Gastroesophageal sphincter (tissue), 3 donors: Measurements from ENCODE around the gene OR52J3.

Experiments used
- EP300 ChIP-seq: sonication (generic); formaldehyde crosslinking; IDR thresholded peaks from one replicate; pipeline ENCODE4 v1.6.1; 2017; ENCODE audit warnings: antibody characterized with exemption, mild to moderate bottlenecking
- POLR2A ChIP-seq, 2 donors: fragments of 450-650 bp; IDR thresholded peaks; one replicate each; pipeline ENCODE4 v1.6.1; 2017; ENCODE audit warnings: antibody characterized with exemption in 2 of 2, mild to moderate bottlenecking in 2 of 2, moderate library complexity in 1 of 2
- POLR2AphosphoS5 ChIP-seq: sonication (generic); formaldehyde crosslinking; IDR thresholded peaks from one replicate; pipeline ENCODE4 v1.6.1; 2017; ENCODE audit warnings: antibody characterized with exemption
- TF ChIP-seq, protein P1 (sequence below), 4 experiments: fragments of 200-600 bp in 2 of 4; fragments of 450-650 bp in 2 of 4; sonication (generic) in 1 of 4; IDR thresholded peaks; one replicate each; pipeline ENCODE4 v1.5.1; 2017 to 2019; ENCODE audit warnings: antibody characterized with exemption in 4 of 4, mild to moderate bottlenecking in 2 of 4, moderate library complexity in 2 of 4

DNA sequence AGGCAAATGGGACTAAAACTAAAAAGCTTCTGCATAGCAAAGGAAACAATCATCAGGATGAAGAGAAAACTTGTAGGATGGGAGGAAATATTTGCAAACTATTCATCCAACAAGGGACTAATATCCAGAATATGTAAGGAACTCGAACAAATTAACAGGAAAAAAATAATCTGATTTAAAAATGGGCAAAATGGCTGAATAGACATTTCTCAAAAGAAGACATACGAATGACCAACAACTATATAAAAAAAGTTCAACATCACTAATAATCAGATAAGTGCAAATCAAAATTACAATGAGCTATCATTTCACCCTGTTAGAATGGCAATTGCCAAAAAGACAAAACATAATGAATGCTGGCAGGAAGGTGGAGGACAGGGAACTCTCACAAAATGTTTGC, 35.1 kb downstream of the OR52J3 start:
- TF ChIP-seq, protein P1, sequence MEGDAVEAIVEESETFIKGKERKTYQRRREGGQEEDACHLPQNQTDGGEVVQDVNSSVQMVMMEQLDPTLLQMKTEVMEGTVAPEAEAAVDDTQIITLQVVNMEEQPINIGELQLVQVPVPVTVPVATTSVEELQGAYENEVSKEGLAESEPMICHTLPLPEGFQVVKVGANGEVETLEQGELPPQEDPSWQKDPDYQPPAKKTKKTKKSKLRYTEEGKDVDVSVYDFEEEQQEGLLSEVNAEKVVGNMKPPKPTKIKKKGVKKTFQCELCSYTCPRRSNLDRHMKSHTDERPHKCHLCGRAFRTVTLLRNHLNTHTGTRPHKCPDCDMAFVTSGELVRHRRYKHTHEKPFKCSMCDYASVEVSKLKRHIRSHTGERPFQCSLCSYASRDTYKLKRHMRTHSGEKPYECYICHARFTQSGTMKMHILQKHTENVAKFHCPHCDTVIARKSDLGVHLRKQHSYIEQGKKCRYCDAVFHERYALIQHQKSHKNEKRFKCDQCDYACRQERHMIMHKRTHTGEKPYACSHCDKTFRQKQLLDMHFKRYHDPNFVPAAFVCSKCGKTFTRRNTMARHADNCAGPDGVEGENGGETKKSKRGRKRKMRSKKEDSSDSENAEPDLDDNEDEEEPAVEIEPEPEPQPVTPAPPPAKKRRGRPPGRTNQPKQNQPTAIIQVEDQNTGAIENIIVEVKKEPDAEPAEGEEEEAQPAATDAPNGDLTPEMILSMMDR (IDR thresholded peaks at IDR 0.05) = no peak
- TF ChIP-seq POLR2AphosphoS5 (no peak), POLR2A (IDR thresholded peaks at IDR 0.05) (no peak), EP300 (no peak)
